HG02884 (cell line): ENCODE results near the gene ZFYVE28.

ENCODE experiments used
- ATAC-seq: cut with Tn5 transposase; IDR thresholded peaks from one replicate; pipeline ENCODE4 v1.9.1; 2021; ENCODE audit warnings: mild to moderate bottlenecking, moderate library complexity; ENCODE audit not compliant: unreplicated experiment

Gene ZFYVE28

DNA sequence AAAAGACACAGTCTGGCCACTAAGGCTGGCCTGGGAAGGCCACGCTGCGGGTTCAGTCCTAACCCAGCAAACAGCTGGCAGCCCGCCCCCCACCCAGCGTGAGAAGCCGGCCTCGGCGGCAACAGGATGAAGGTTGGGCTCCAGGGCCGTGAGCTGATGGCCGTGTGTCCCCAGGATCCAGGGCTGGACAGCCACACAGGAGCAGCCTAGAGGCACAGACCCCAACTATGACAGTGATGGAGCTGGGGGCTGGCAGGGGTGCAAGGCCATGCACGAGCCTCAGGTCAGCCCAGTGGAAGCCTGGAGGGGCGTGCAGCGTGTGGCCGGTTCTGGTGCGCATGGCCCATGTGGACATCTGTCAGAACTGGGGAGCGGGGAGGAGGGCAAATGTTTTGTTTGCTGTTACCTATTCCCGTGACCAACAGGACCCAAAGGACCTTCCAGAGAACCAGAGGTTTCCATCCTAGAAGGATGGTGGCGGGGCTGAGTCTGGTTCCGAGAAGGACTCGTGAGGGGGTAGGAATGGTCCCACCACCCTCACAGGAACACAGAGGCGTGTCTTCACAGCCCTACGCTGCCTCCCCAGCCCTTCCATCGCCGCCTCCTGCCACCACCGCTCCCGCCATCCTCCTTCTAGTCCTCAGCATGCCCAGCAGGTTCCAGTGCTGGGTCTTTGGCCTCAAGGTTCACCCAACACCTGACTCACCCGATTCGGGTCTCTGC is 46.5 kb downstream of the ZFYVE28 start:
- ATAC-seq: no peak

DNA sequence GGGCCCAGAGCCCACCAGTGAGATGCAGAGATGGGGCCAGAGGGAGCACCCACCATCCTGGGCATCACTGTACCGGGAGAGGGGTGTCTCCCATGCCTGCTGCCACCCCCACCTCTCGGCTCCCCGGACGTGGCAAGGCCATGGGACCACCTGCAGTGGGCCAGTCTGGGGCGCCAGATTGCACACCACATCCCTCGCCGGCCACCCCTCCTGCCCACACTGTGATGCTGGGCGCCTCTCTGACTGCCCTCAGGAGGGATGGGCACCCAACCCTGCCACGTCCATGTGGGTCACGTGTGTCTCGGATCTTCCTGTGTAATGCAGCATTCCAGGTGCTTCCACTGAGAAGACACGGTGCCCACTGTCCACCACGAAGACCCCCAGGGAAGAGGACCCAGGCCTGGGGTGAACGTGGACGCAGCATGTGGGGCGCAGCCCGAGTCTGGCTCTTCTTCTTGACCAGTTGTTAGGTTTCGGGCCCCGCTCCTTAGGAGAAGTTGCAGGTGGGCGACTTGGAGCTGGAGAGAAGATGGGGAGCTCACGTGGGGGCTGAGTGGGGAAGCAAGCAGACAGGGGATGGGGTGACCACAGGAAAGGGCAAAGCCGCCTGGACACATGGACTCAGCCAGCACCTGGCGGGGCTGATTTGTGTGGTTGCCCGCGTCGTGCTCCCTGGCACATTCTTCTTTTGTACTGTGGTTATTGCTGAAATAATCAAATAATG is 47.7 kb downstream of the ZFYVE28 start:
- no peak for ATAC-seq

DNA sequence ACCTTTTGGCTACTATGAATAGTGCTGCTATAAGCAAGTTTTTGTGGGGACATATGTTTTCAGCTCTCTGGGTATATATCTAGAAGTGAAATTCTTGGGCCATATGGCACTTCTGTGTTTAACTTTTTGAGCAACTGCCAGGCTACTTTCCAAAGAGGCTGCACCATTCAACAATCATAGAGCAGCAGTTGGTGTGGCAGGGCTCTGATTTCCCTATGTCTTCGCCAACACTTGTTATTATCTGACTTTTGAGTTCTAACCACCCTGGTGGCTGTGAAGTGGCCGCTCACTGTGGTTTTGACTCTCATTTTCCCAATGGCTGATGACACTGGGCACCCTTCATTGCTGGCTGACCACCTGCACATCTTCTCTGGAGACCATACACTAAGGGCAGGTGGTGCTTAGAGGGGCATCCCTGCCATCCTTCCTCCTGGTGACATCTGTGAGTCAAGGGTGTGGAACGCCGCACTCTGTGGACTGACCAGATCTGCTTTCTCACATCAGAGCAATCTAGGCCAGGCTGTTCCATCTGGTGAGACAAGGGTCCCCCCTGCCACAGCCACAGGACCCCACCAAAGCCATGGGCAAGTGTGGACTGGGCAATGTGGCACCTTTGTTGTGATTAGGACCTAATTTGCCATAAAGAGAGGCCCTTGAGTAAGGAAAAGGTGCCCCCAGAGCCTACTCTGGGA is 49.6 kb downstream of the ZFYVE28 start:
- no peak for ATAC-seq

- ATAC-seq: no peak
Measured at GRCh38 chr4:2367626-2368025, 50.8 kb downstream of the ZFYVE28 start.

GRCh38 chr4:2366252-2367192 is 51.9 kb downstream of the ZFYVE28 start:
- ATAC-seq: no peak

DNA sequence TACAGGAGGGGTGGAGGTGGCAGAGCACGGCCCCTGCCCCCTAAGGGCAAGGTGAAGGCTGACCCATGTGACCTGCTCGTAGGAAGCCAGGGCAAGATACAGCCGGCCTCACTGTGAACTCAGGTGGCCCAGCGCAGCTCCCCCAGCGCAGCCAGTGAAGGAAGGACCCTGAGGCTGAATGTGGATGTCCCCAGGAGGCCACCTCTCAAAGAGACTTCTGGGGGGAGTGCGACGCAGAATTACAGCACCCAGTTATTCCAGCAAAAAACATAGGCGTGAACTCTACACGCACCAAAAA is 52.6 kb downstream of the ZFYVE28 start:
- ATAC-seq: no peak

DNA sequence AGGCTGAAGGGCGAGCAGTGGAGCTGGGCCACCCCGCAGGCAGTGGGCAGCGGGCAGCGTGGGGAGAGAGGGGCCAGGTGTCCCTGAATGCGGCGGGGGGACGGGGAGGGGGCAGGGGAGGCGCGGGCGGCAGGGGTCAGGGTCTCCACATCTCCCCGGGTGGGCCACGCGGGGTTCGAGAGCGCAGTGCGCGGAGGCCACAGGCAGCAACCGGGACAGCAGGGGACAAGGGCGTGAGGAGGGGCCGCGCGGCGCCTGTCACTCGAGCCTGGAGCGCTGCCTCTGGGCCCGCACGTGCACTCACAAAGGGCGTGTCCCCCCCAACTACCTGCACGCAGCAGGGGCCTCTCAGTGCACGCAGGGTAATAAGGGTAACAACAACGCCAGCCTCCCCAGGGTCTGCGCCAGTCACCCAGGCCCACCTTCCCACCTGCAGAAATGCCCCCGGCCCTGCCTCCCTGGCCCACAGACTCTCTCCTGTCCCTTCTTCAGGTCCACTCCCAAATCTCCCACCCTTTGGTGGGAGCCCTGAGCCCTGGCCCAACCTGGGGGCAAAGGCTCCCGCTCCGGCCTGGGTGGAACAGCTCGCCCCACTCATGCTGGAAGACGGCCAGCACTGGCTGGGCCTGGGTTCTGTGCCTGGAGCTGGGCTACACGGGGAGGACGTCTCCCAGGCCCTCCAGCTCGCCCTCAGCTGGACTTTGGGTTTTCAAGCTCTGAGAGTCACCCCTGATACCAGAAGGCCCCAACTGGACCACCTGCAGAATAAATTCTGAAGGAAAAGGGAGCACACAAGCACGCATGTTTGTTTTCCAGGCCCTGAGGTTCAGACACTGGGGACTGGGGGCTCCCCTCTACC is 53.2 kb downstream of the ZFYVE28 start:
- ATAC-seq: no peak

DNA sequence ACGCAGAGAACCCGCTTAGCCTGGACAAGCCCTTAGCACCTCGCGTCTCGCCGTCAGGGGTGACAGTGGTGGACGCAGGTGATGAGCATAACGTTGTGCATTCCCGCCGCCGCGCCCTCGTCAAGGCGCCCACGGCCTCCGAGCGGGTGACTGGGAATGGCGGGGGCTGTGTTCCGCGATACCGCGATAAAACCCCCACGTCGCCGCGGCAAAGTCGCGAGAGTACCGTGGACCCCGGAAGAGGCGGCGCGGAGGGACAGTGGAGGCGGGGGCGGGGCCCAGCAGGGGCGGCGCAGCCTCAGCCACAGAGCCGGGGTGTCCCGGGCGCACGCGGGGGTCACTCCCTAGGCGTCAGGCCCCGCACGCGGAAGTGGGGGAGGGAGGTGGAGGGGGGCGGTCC is 53.8 kb downstream of the ZFYVE28 start:
- no peak for ATAC-seq

GRCh38 chr4:2363951-2364653 is 54.3 kb downstream of the ZFYVE28 start:
- ATAC-seq: no peak

DNA sequence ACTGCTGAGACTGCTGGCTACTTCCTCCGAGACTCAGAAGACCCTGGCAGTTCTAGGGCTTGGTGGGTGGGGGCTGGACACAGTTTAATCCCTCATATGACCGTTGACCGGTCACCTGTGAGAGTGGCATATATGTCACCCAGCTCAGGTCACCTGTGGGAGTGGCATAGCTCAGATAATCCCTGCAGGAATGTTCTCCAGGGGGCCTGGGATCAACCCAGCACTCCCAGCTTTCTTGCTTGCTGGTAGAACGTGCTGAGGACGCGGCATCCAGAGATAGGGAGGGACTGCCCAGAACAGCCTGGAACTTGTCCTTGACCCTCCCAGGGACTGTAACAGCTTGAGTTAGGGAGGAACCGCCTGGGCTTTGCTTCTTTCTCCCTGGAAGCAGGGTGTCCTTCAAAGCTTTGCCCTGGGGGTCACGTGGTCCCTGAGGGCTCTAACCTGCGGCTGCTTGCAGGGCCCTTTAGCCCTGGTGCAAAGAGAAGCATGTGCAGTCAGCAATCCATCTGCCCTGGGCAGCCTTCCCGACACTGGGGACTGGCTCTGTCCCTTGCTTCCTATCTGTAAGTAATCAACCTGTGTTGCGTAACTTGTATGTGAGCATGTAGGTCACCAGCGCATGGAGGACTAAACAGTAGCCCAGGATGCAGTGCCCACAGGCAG is 55.3 kb downstream of the ZFYVE28 start:
- no peak for ATAC-seq

GRCh38 chr4:2362266-2363055 is 56.0 kb downstream of the ZFYVE28 start:
- ATAC-seq: no peak

- no peak for ATAC-seq
Measured at GRCh38 chr4:2361366-2362265, 56.8 kb downstream of the ZFYVE28 start.

GRCh38 chr4:2360396-2360730 is 58.1 kb downstream of the ZFYVE28 start:
- ATAC-seq: no peak

DNA sequence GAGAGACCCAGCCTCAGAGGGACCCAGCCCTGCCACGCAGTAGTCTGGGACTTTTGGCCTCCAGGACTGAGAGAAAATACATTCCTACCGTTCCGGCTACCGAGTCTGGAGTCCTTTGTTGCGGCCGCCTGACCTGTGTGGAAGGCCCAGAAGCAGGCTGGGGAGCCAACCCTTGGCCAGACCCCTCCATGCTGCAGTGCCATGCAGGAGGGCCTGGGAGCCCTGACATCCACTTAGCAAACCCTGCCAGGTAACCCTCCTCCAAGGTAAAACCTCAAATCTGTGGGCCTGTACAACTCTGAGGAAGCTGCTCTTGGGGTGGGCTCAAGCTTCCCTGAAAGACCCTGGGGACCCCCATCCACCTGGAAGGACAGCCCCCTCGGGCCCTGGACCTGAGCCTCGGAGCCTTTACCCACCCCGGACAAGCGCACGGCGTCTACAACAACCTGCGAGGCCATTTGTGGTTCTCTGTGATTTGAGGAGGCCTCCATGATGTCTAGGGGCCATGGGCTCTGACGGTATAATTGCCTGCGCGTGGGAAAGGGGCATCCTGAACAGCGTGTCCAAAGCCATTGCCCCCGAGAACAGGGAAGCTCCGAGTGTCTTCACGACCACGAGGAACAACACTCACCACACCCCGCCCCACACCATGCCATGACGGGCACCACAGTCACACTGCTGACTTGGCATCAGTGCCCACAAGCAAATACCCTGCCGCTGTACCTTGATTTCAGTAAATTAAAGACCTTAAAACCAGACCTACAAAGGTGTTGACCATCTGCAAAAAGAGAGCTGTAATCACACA is 58.7 kb downstream of the ZFYVE28 start:
- ATAC-seq: no peak

GRCh38 chr4:2357821-2358745 is 60.4 kb downstream of the ZFYVE28 start:
- ATAC-seq: no peak
